SK-N-MC (cell line): ENCODE data around the gene USH2A.

Experiments
- DNase-seq: peaks from one replicate; pipeline ENCODE4 v3.0.0-alpha.2; 2011; ENCODE audit warnings: low read depth, low spot score
- H3K27ac ChIP-seq: fragments of 200-600 bp; sonication (generic); 2 replicates; pipeline ENCODE4 v1.5.1; 2016; ENCODE audit warnings: mixed run types
- H3K36me3 ChIP-seq: fragments of 200-600 bp; sonication (generic); 2 replicates; pipeline ENCODE4 v1.6.1; 2017; ENCODE audit warnings: antibody characterized with exemption, low read length, mixed read lengths; ENCODE audit not compliant: insufficient read depth
- H3K4me3 ChIP-seq: fragments of 200-600 bp; sonication (generic); 2 replicates; pipeline ENCODE4 v1.5.1; 2016
- H3K9ac ChIP-seq: fragments of 200-600 bp; sonication (generic); 2 replicates; pipeline ENCODE4 v1.8.0; 2017; ENCODE audit warnings: mixed run types, mixed read lengths; ENCODE audit not compliant: insufficient read length
- H3K9me3 ChIP-seq: fragments of 200-600 bp; sonication (generic); 2 replicates; pipeline ENCODE4 v1.6.1; 2017; ENCODE audit warnings: low read depth, mild to moderate bottlenecking, antibody characterized with exemption, low read length, moderate library complexity, mixed read lengths
- EZH2 ChIP-seq: fragments of 200-600 bp; sonication (generic); IDR thresholded peaks from one replicate; pipeline ENCODE4 v1.6.1; 2017; ENCODE audit warnings: antibody characterized with exemption
- FOXP2 ChIP-seq: optimal IDR thresholded peaks from 2 replicates; pipeline ENCODE3; 2011; ENCODE audit warnings: mild to moderate bottlenecking, moderate library complexity; ENCODE audit not compliant: insufficient read depth; ENCODE audit errors: extremely low read length, control extremely low read depth
- POLR2AphosphoS5 ChIP-seq: IDR thresholded peaks from 2 replicates; pipeline ENCODE4 v1.6.1; 2012; ENCODE audit warnings: mild to moderate bottlenecking, low read depth, low read length, borderline replicate concordance

The USH2A gene

GRCh38 chr1:216323344-216323743 is 99.9 kb downstream of the USH2A start:
- no peak for DNase-seq
- Histone ChIP-seq H3K9me3 (peaks cover 2% of the 10 kb centered on the region; the same call in 1 of the 2 replicates), H3K9ac (no peak overlapping the region), H3K27ac (no peak overlapping the region), H3K4me3 (no peak overlapping the region), H3K36me3 (no peaks in the 10 kb centered on the region)
- TF ChIP-seq FOXP2 (no peak), EZH2 (no peak), POLR2AphosphoS5 (no peak)

GRCh38 chr1:216314379-216315095 is 108.7 kb downstream of the USH2A start:
- H3K9me3 ChIP-seq: no peaks in the 10 kb centered on the region; the same call in 1 of the 2 replicates
- H3K4me3 ChIP-seq: no peak overlapping the region
- DNase-seq: no peak
- no peak overlapping the region for H3K27ac ChIP-seq
- no peak overlapping the region for H3K9ac ChIP-seq
- H3K36me3 ChIP-seq: no peaks in the 10 kb centered on the region
- TF ChIP-seq POLR2AphosphoS5 (no peak), EZH2 (no peak), FOXP2 (no peak)

GRCh38 chr1:216310776-216311175 is 112.5 kb downstream of the USH2A start:
- TF ChIP-seq POLR2AphosphoS5 (no peak), FOXP2 (peak; percentile 38)
- peak; percentile 16 for DNase-seq
- no peak overlapping the region for H3K27ac ChIP-seq
- H3K4me3 ChIP-seq: no peak overlapping the region
- H3K9me3 ChIP-seq: no peaks in the 10 kb centered on the region
- no peaks in the 10 kb centered on the region for H3K36me3 ChIP-seq
- H3K9ac ChIP-seq: no peak overlapping the region

GRCh38 chr1:216306830-216307229 is 116.4 kb downstream of the USH2A start:
- DNase-seq: no peak
- TF ChIP-seq POLR2AphosphoS5: no peak
- no peak for TF ChIP-seq EZH2
- no peak for TF ChIP-seq FOXP2
- H3K4me3 ChIP-seq: no peak overlapping the region

GRCh38 chr1:216303690-216304089 is 119.6 kb downstream of the USH2A start:
- no peak for TF ChIP-seq POLR2AphosphoS5
- TF ChIP-seq FOXP2: no peak
- TF ChIP-seq EZH2: no peak
- H3K4me3 ChIP-seq: no peak overlapping the region

More at GRCh38 chr1:216306830-216307229, 116.4 kb downstream of the USH2A start:
- Histone ChIP-seq H3K9ac (no peak overlapping the region), H3K9me3 (no peaks in the 10 kb centered on the region), H3K27ac (no peak overlapping the region), H3K36me3 (no peaks in the 10 kb centered on the region)

GRCh38 chr1:216293683-216294082 is 129.6 kb downstream of the USH2A start:
- Histone ChIP-seq H3K9me3 (no peaks in the 10 kb centered on the region), H3K36me3 (no peaks in the 10 kb centered on the region), H3K27ac (no peak overlapping the region), H3K4me3 (no peak overlapping the region), H3K9ac (no peak overlapping the region)
- TF ChIP-seq EZH2 (no peak), POLR2AphosphoS5 (no peak), FOXP2 (no peak)
- DNase-seq: no peak

More at GRCh38 chr1:216303690-216304089, 119.6 kb downstream of the USH2A start:
- Histone ChIP-seq H3K9ac (no peak overlapping the region), H3K27ac (no peak overlapping the region), H3K36me3 (no peaks in the 10 kb centered on the region), H3K9me3 (no peaks in the 10 kb centered on the region)
- no peak for DNase-seq

- Histone ChIP-seq H3K4me3 (no peak overlapping the region), H3K27ac (no peak overlapping the region), H3K9me3 (no peaks in the 10 kb centered on the region), H3K36me3 (no peaks in the 10 kb centered on the region), H3K9ac (no peak overlapping the region)
- DNase-seq: no peak
- TF ChIP-seq FOXP2 (no peak), POLR2AphosphoS5 (no peak), EZH2 (no peak)
Observed at GRCh38 chr1:216290074-216290473, 133.2 kb downstream of the USH2A start.

- TF ChIP-seq FOXP2: no peak
- no peak for TF ChIP-seq EZH2
- no peak for TF ChIP-seq POLR2AphosphoS5
- no peak overlapping the region for H3K9ac ChIP-seq
- no peak overlapping the region for H3K4me3 ChIP-seq
- no peaks in the 10 kb centered on the region for H3K36me3 ChIP-seq
- no peak for DNase-seq
- H3K9me3 ChIP-seq: no peaks in the 10 kb centered on the region
- no peak overlapping the region for H3K27ac ChIP-seq
Observed at GRCh38 chr1:216285052-216285451, 138.2 kb downstream of the USH2A start.

- no peak overlapping the region for H3K9ac ChIP-seq
- H3K9me3 ChIP-seq: no peaks in the 10 kb centered on the region
- H3K4me3 ChIP-seq: no peak overlapping the region
- DNase-seq: no peak
- TF ChIP-seq POLR2AphosphoS5: no peak
- TF ChIP-seq FOXP2: no peak
- TF ChIP-seq EZH2: no peak
- no peaks in the 10 kb centered on the region for H3K36me3 ChIP-seq
- no peak overlapping the region for H3K27ac ChIP-seq
Observed at GRCh38 chr1:216281757-216282156, 141.5 kb downstream of the USH2A start.
